Measurements from ENCODE around the gene APOA4.
A peak's percentile ranks its signal among the peaks of the same experiment; 100 is the strongest.
"Not testable (repeated sequence)": the region's sequence is repeated elsewhere in the genome, so short reads cannot be mapped to it uniquely, and the experiment has no call there.

The APOA4 gene

GRCh38 chr11:116847612-116848011, 24.5 kb upstream of the APOA4 start:
- no peak for DNase-seq

- DNase-seq: no peak
These were observed 21.6 kb upstream of the APOA4 start for GRCh38 chr11:116844722-116845121.

- no peak for DNase-seq
These were observed 20.6 kb upstream of the APOA4 start for GRCh38 chr11:116843661-116844060.

GRCh38 chr11:116842909-116843308, 19.8 kb upstream of the APOA4 start:
- DNase-seq: no peak

- DNase-seq: no peak
These were observed 19.0 kb upstream of the APOA4 start for GRCh38 chr11:116842117-116842516.

- DNase-seq: no peak
These were observed 17.7 kb upstream of the APOA4 start for GRCh38 chr11:116840746-116841296.

- DNase-seq: no peak
These were observed 17.2 kb upstream of the APOA4 start for GRCh38 chr11:116840224-116840745.

- no peak for DNase-seq
These were observed 15.4 kb upstream of the APOA4 start for GRCh38 chr11:116838321-116839084.

- peak; percentile 41 for DNase-seq
These were observed 14.4 kb upstream of the APOA4 start, which contains the start of gene APOA1 for GRCh38 chr11:116837231-116838091. Gene APOA1, minus strand, starts transcription at chr11:116837622. Its CDS starts 235 bp downstream, at chr11:116837387.

- DNase-seq: no peak
These were observed 13.5 kb upstream of the APOA4 start for GRCh38 chr11:116836632-116836991.

- peak; percentile 94 for DNase-seq
These were observed 12.9 kb upstream of the APOA4 start for GRCh38 chr11:116835791-116836631.

GRCh38 chr11:116835042-116835772, 12.1 kb upstream of the APOA4 start:
- DNase-seq: no peak

GRCh38 chr11:116834535-116835041, 11.5 kb upstream of the APOA4 start:
- DNase-seq: not testable (repeated sequence)

- DNase-seq: no peak
These were observed 10.9 kb upstream of the APOA4 start for GRCh38 chr11:116833816-116834534.

GRCh38 chr11:116833491-116833815, 10.3 kb upstream of the APOA4 start:
- no peak for DNase-seq

GRCh38 chr11:116832350-116833290, 9.5 kb upstream of the APOA4 start:
- DNase-seq: no peak

- no peak for DNase-seq
These were observed 8.8 kb upstream of the APOA4 start for GRCh38 chr11:116831790-116832349.

GRCh38 chr11:116830184-116830912, 7.2 kb upstream of the APOA4 start:
- no peak for DNase-seq
